Natural killer cell (primary cell): ENCODE measurements around the gene AMDHD2. TPM values are rescaled to one million over a fixed set of nuclear protein-coding genes. Genes with fewer than 3 reads are reported as not detected.

ENCODE experiments used
- ATAC-seq, 3 donors: fragments of 150-1000 bp in 2 of 3; fragments of 200-7000 bp in 1 of 3; cut with Tn5 transposase; 1 replicate in 1 of 3; 2 replicates in 2 of 3; pipeline ENCODE4 v1.10.0; 2021; ENCODE audit warnings: mild to moderate bottlenecking in 2 of 3, moderate library complexity in 2 of 3
- DNase-seq, 2 donors: peaks; one replicate each; pipeline versions ENCODE4 v3.0.0 to v3.0.0-alpha.2; 2013 to 2021; ENCODE audit warnings: mixed read lengths in 1 of 2
- H3K27ac ChIP-seq: one replicate; pipeline ENCODE4 v1.5.1; 2013; ENCODE audit warnings: mild to moderate bottlenecking, low read length
- H3K27me3 ChIP-seq: one replicate; pipeline ENCODE4 v1.6.1; 2013; ENCODE audit warnings: low read length; ENCODE audit not compliant: control insufficient read depth, insufficient read depth
- H3K36me3 ChIP-seq: one replicate; pipeline ENCODE4 v1.6.1; 2013; ENCODE audit warnings: low read length; ENCODE audit not compliant: control insufficient read depth, insufficient read depth
- H3K4me1 ChIP-seq: one replicate; pipeline ENCODE4 v1.6.1; 2013; ENCODE audit warnings: low read length; ENCODE audit not compliant: control insufficient read depth, insufficient read depth
- H3K4me3 ChIP-seq: one replicate; pipeline ENCODE4 v1.5.1; 2013; ENCODE audit warnings: low read length
- H3K9me3 ChIP-seq: one replicate; pipeline ENCODE4 v1.6.1; 2013; ENCODE audit warnings: low read length; ENCODE audit not compliant: control insufficient read depth, insufficient read depth
- H3K27ac Mint-ChIP-seq, 2 donors: one replicate each; pipeline ENCODE4 v1.8.0; 2022; ENCODE audit warnings: mild to moderate bottlenecking in 2 of 2, mixed read lengths in 2 of 2, moderate library complexity in 1 of 2
- H3K27me3 Mint-ChIP-seq, 2 donors: one replicate each; pipeline ENCODE4 v1.8.0; 2022; ENCODE audit warnings: low read depth in 2 of 2, mixed read lengths in 2 of 2
- H3K36me3 Mint-ChIP-seq: one replicate; pipeline ENCODE4 v1.8.0; 2022; ENCODE audit warnings: mixed read lengths
- H3K4me1 Mint-ChIP-seq, 2 donors: one replicate each; pipeline ENCODE4 v1.8.0; 2022; ENCODE audit warnings: mixed read lengths in 2 of 2
- H3K4me3 Mint-ChIP-seq: one replicate; pipeline ENCODE4 v1.8.0; 2022; ENCODE audit warnings: mild to moderate bottlenecking, moderate library complexity, mixed read lengths
- H3K9me3 Mint-ChIP-seq, 2 donors: one replicate each; pipeline ENCODE4 v1.8.0; 2022; ENCODE audit warnings: mixed read lengths in 2 of 2
- CTCF ChIP-seq: fragments of 200-600 bp; IDR thresholded peaks from one replicate; pipeline ENCODE4 v1.8.0; 2022; ENCODE audit warnings: antibody characterized with exemption
- WGBS: methylation state at CpG from one replicate; pipeline ENCODE4 v1.1.7; 2013; ENCODE audit warnings: missing lambda C conversion rate; ENCODE audit not compliant: insufficient coverage; 5-methylcytosine and 5-hydroxymethylcytosine counted together
- intact Hi-C: fragments of 100-400 bp; cut with micrococcal nuclease; formaldehyde crosslinking; loops from one replicate; pipeline ENCODE4 v1.14.2; 2022
- total RNA-seq, 4 donors: library from RNA; stranded (reverse); fragments of 120-200 nt in 1 of 4; gene quantifications; one replicate each; pipeline versions ENCODE4 v1.2.3 to v1.2.4, GENCODE V29; 2013 to 2022

AMDHD2 gene
- total RNA-seq, 3 donors from 2014 or later (not counting 1 experiment from before 2014, with no cell fraction given): 129 to 162 (median 144) TPM

- H3K27me3 Mint-ChIP-seq: no peaks in the 10 kb centered on the region
- TF ChIP-seq CTCF: no peak
- H3K4me3 Mint-ChIP-seq: no peak overlapping the region
- no peak for ATAC-seq
- Histone ChIP-seq H3K27me3 (no peaks in the 10 kb centered on the region), H3K9me3 (no peaks in the 10 kb centered on the region), H3K4me3 (no peak overlapping the region), H3K36me3 (peaks cover 6% of the 10 kb centered on the region), H3K27ac (no peak overlapping the region), H3K4me1 (peaks cover 11% of the 10 kb centered on the region)
- peaks cover 0 to 4% of the 10 kb centered on the region in 2 donors for H3K4me1 Mint-ChIP-seq
- intact Hi-C loops: no loop called here
- H3K27ac Mint-ChIP-seq: no peak overlapping the region
- H3K9me3 Mint-ChIP-seq: no peaks in the 10 kb centered on the region
- no peaks in the 10 kb centered on the region for H3K36me3 Mint-ChIP-seq
- DNase-seq: no peak
- WGBS: 91% methylated on average over 20 of the region's 20 CpGs
Measured at GRCh38 chr16:2500430-2500917, 19.7 kb upstream of the AMDHD2 start.

DNA sequence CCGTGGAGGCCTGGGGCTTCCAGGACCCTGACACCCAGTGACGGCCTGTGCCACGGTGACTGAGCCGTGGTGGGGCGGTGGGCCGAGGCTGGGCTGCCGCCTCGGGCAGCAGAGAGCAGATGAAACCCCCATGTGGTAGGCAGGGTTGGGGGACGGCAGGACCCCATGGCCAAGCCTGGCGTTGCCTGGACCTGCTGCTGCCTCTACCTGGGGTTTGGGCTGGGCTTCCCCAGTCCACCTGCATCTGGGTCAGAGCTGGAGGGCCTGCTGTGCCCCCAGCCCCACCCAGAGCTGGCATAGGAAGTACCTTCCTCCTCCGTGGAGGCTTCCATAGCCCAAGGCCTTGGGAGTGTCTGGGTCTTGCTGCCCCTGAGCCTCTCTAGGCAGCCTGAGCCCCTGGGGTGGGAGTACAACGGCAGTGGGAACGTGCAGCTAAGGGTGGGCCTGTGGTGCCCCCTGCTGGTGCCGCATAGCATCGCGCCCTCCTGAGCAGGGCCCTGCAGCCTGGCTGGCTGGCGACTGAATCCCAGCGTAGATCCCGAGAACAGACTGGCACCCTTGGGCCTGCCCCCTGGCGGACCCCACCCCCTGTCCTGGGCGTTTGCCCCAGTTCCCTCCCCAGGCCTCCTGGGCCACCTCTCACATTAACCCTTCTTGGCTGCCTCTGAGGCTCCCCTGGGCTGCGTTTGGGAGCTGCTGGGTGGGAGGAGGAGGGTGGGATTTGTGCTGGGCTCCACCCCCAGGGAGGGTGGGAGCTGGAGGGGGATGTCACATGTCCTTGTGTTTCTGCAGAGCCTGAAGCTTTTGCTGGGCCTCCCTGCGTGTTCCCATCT is 19.0 kb upstream of the AMDHD2 start:
- ATAC-seq: peak; percentile 94 to 100 (median 98)
- H3K27ac Mint-ChIP-seq: no peak overlapping the region
- intact Hi-C loops: no loop called here
- H3K36me3 Mint-ChIP-seq: no peaks in the 10 kb centered on the region
- H3K4me3 Mint-ChIP-seq: no peak overlapping the region
- peaks cover 0 to 4% of the 10 kb centered on the region in 2 donors for H3K4me1 Mint-ChIP-seq
- H3K36me3 ChIP-seq: peaks cover 5% of the 10 kb centered on the region
- no peak overlapping the region for H3K27ac ChIP-seq
- H3K27me3 ChIP-seq: no peaks in the 10 kb centered on the region
- H3K9me3 ChIP-seq: no peaks in the 10 kb centered on the region
- H3K4me1 ChIP-seq: peaks cover 11% of the 10 kb centered on the region
- H3K27me3 Mint-ChIP-seq: no peaks in the 10 kb centered on the region
- WGBS: 44% methylated on average over 22 of the region's 23 CpGs
- TF ChIP-seq CTCF: peak; percentile 91
- no peaks in the 10 kb centered on the region for H3K9me3 Mint-ChIP-seq
- DNase-seq: peak; percentile 81 to 89
- H3K4me3 ChIP-seq: no peak overlapping the region

GRCh38 chr16:2501946-2502895 is 17.9 kb upstream of the AMDHD2 start:
- no peaks in the 10 kb centered on the region for H3K9me3 ChIP-seq
- Mint-ChIP-seq H3K27me3 (no peaks in the 10 kb centered on the region), H3K36me3 (no peaks in the 10 kb centered on the region), H3K4me1 (peaks cover 0 to 8% of the 10 kb centered on the region in 2 donors), H3K9me3 (no peaks in the 10 kb centered on the region), H3K27ac (no peak overlapping the region), H3K4me3 (no peak overlapping the region)
- H3K27ac ChIP-seq: no peak overlapping the region
- H3K4me1 ChIP-seq: peaks cover 19% of the 10 kb centered on the region
- no peaks in the 10 kb centered on the region for H3K27me3 ChIP-seq
- 87% methylated on average over 18 of the region's 18 CpGs for WGBS
- DNase-seq (no peak), ATAC-seq (no peak)
- TF ChIP-seq CTCF: no peak
- H3K4me3 ChIP-seq: no peak overlapping the region
- intact Hi-C loops: no loop called here
- H3K36me3 ChIP-seq: no peaks in the 10 kb centered on the region
